Measurements from ENCODE around the gene CLASP2. TPM values are rescaled to one million over a fixed set of nuclear protein-coding genes. Genes with fewer than 3 reads are reported as not detected.

CLASP2 gene
- total RNA-seq, 4 donors from 2014 or later: 37.6 to 55.2 (median 44.6) TPM

DNA sequence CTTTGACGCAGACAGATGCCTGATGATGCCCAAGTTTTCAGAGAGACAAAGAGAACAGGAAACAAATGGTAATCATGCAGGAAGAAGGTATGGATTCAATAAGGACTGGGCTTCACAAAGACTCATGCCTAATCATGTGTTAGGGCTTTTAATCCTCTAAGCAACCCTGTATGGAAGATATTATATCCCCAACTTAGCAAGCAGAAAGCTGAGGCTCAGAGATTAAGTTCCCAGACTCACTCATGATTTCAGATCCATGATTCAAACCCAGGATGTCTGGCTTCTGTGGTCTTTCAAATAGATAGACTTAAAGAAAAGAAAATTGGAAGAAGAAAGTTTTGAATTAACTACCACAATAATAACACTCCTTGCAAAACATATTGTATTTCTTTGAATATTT lies 4.1 kb upstream of the CLASP2 start:
- DNase-seq (no peak), ATAC-seq (no peak)
- Histone ChIP-seq H3K9me3 (no peaks in the 10 kb centered on the region), H3K27me3 (no peaks in the 10 kb centered on the region), H3K4me1 (no peaks in the 10 kb centered on the region), H3K36me3 (no peaks in the 10 kb centered on the region), H3K27ac (no peak overlapping the region), H3K4me3 (no peak overlapping the region)
- in situ Hi-C loops (cut with MboI; ENCODE audit: low sequenced_read_pairs in 4 of 4) (loop anchor here in 1 of 4 donors (10.0 kb wide), 1 partner anchor 63 kb away; no protein-coding TSS in a partner anchor), intact Hi-C loops (cut with DNase I; ENCODE audit: low total_unique reads) (no loop called here)
- TF ChIP-seq, protein P1, sequence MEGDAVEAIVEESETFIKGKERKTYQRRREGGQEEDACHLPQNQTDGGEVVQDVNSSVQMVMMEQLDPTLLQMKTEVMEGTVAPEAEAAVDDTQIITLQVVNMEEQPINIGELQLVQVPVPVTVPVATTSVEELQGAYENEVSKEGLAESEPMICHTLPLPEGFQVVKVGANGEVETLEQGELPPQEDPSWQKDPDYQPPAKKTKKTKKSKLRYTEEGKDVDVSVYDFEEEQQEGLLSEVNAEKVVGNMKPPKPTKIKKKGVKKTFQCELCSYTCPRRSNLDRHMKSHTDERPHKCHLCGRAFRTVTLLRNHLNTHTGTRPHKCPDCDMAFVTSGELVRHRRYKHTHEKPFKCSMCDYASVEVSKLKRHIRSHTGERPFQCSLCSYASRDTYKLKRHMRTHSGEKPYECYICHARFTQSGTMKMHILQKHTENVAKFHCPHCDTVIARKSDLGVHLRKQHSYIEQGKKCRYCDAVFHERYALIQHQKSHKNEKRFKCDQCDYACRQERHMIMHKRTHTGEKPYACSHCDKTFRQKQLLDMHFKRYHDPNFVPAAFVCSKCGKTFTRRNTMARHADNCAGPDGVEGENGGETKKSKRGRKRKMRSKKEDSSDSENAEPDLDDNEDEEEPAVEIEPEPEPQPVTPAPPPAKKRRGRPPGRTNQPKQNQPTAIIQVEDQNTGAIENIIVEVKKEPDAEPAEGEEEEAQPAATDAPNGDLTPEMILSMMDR (IDR thresholded peaks at IDR 0.05 in 4 of 5, conservative IDR thresholded peaks at IDR 0.05 in 1 of 5): no peak
- TF ChIP-seq POLR2A (IDR thresholded peaks at IDR 0.05): no peak

DNA sequence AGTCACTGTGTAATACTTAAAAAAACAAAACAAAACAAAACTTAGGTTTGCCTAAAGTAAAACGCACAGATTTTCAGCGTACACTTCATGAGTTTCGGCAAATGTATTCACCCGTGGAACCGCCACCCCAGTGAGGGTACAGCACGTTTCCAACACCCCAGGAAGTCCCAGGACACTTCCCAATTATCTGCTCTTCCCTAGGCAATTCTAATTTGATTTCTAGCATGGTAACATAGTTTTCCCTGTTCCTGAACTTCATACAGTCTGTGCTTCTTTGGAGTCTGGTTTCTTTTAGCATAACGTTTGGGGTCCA lies 497 bp upstream of the CLASP2 start:
- peaks cover 11 to 12% of the 10 kb centered on the region in 2 donors for H3K4me1 ChIP-seq
- in situ Hi-C loops (cut with MboI; ENCODE audit: low sequenced_read_pairs in 4 of 4): loop anchor here in 2 of 4 donors (10.0 kb wide), 2 partner anchors 64 to 84 kb away; no protein-coding TSS in a partner anchor
- intact Hi-C loops (cut with DNase I; ENCODE audit: low total_unique reads): loop anchor here (1.0 to 10.0 kb wide), 5 partner anchors 59 to 604 kb away; partner anchors contain the start of genes CRTAP, PDCD6IP and UBP1
- DNase-seq (no peak), ATAC-seq (peak in 1 of 2 donors; percentile 4)
- H3K27me3 ChIP-seq: no peaks in the 10 kb centered on the region
- no peaks in the 10 kb centered on the region for H3K9me3 ChIP-seq
- TF ChIP-seq POLR2A (IDR thresholded peaks at IDR 0.05): no peak
- TF ChIP-seq, protein P1 (IDR thresholded peaks at IDR 0.05 in 4 of 5, conservative IDR thresholded peaks at IDR 0.05 in 1 of 5): no peak
- no peaks in the 10 kb centered on the region for H3K36me3 ChIP-seq
- peak overlapping the region; percentile 93 to 99 (median 96) for H3K27ac ChIP-seq
- peak overlapping the region; percentile 82 to 93 (median 88) for H3K4me3 ChIP-seq

DNA sequence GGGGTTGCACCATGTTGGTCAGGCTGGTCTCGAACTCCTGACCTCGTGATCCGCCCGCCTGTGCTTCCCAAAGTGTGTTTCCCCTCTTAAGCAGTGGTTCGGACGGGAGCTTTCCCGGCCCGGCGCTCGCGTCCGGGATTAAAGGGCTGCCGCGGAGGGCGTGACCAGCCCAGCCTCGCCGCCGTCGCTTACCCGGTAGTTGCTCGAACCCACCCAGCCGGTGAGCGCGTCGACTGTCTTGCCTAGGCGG lies 513 bp downstream of the CLASP2 start:
- Histone ChIP-seq H3K4me3 (peak overlapping the region; percentile 82 to 93 (median 88)), H3K9me3 (no peaks in the 10 kb centered on the region), H3K27me3 (no peaks in the 10 kb centered on the region), H3K27ac (peak overlapping the region; percentile 93 to 99 (median 96)), H3K36me3 (no peaks in the 10 kb centered on the region), H3K4me1 (peaks cover 11 to 12% of the 10 kb centered on the region in 2 donors)
- TF ChIP-seq POLR2A (IDR thresholded peaks at IDR 0.05): no peak
- TF ChIP-seq, protein P1 (IDR thresholded peaks at IDR 0.05 in 4 of 5, conservative IDR thresholded peaks at IDR 0.05 in 1 of 5): no peak
- intact Hi-C loops (cut with DNase I; ENCODE audit: low total_unique reads) (loop anchor here (10.0 kb wide), 1 partner anchor 603 kb away; the partner anchor contains the start of gene CRTAP), in situ Hi-C loops (cut with MboI; ENCODE audit: low sequenced_read_pairs in 4 of 4) (loop anchor here in 2 of 4 donors (10.0 kb wide), 2 partner anchors 63 to 83 kb away; no protein-coding TSS in a partner anchor)
- DNase-seq (peak in 1 of 2 donors; percentile 47), ATAC-seq (peak; percentile 63 to 64)

DNA sequence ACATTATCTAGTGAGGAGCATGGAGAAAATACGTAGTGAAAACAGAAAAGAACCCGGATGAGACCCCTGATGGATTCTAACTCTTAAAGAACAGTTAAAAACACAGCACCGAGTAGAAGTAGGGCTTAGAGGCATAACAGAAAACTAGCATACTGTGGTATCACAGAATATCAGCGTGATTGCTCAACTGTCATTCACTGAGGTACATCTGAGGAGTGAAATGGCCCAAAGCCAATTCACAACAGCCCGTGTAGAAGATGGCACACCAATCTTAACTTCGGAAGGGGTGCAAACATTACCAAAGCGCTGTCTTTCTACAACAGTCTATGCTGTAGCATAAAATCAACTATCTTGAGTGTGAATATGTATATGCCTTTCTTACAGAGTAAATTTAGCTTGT lies 1.8 kb downstream of the CLASP2 start:
- no peaks in the 10 kb centered on the region for H3K36me3 ChIP-seq
- H3K9me3 ChIP-seq: no peaks in the 10 kb centered on the region
- no peak for ATAC-seq
- TF ChIP-seq POLR2A (IDR thresholded peaks at IDR 0.05): no peak
- TF ChIP-seq, protein P1 (IDR thresholded peaks at IDR 0.05 in 4 of 5, conservative IDR thresholded peaks at IDR 0.05 in 1 of 5): no peak
- H3K4me1 ChIP-seq: peaks cover 11 to 12% of the 10 kb centered on the region in 2 donors
- in situ Hi-C loops (cut with MboI; ENCODE audit: low sequenced_read_pairs in 4 of 4) (loop anchor here in 2 of 4 donors (10.0 kb wide), 2 partner anchors 61 to 81 kb away; no protein-coding TSS in a partner anchor), intact Hi-C loops (cut with DNase I; ENCODE audit: low total_unique reads) (loop anchor here (1.0 to 10.0 kb wide), 2 partner anchors 80 to 601 kb away; partner anchors contain the start of gene CRTAP)
- peak overlapping the region in 2 of 4 donors; percentile 93 to 95 for H3K27ac ChIP-seq
- DNase-seq: no peak
- no peaks in the 10 kb centered on the region for H3K27me3 ChIP-seq
- H3K4me3 ChIP-seq: peak overlapping the region in 2 of 4 donors; percentile 82 to 89
